HL-60 (cell line): ENCODE data around the gene TMEM80.

Experiments used
- CTCF ChIP-seq: IDR thresholded peaks from one replicate; pipeline ENCODE4 v1.5.1; 2011; ENCODE audit warnings: low read length, control low read depth, inconsistent platforms; ENCODE audit not compliant: insufficient read depth
- POLR2AphosphoS5 ChIP-seq: IDR thresholded peaks from 2 replicates; pipeline ENCODE4 v1.6.1; 2012; ENCODE audit warnings: low read depth
- REST ChIP-seq: IDR thresholded peaks from 2 replicates; pipeline ENCODE4 v1.6.1; 2012; ENCODE audit warnings: low read depth; ENCODE audit not compliant: insufficient replicate concordance
- SPI1 ChIP-seq: IDR thresholded peaks from 2 replicates; pipeline ENCODE4 v1.6.1; 2012; ENCODE audit warnings: low read depth, mild to moderate bottlenecking, borderline replicate concordance

- TF ChIP-seq POLR2AphosphoS5 (no peak), CTCF (no peak), REST (no peak), SPI1 (no peak)
These were observed 46.5 kb downstream of the TMEM80 start for GRCh38 chr11:742156-742546.
